Endothelial cell (in vitro differentiated cells): Measurements from ENCODE around the gene SEMA4B. TPM values are rescaled to one million over a fixed set of nuclear protein-coding genes. Genes with fewer than 3 reads are reported as not detected.
A peak's percentile ranks its signal among the peaks of the same experiment; 100 is the strongest.
"Not testable (repeated sequence)": the region's sequence is repeated elsewhere in the genome, so short reads cannot be mapped to it uniquely, and the experiment has no call there.

Source experiments
- DNase-seq: peaks from one replicate; pipeline ENCODE4 v3.0.0; 2021; ENCODE audit warnings: low spot score
- H3K27ac Mint-ChIP-seq: one replicate; pipeline ENCODE4 v1.8.0; 2021; ENCODE audit warnings: mixed read lengths, inconsistent platforms; ENCODE audit not compliant: unreplicated experiment
- H3K27me3 Mint-ChIP-seq: one replicate; pipeline ENCODE4 v1.8.0; 2021; ENCODE audit warnings: mild to moderate bottlenecking, moderate library complexity, mixed read lengths, inconsistent platforms; ENCODE audit not compliant: unreplicated experiment
- H3K36me3 Mint-ChIP-seq: one replicate; pipeline ENCODE4 v1.8.0; 2021; ENCODE audit warnings: mild to moderate bottlenecking, low read depth, mixed read lengths, inconsistent platforms; ENCODE audit not compliant: unreplicated experiment
- H3K4me1 Mint-ChIP-seq: one replicate; pipeline ENCODE4 v1.8.0; 2021; ENCODE audit warnings: mild to moderate bottlenecking, mixed read lengths, inconsistent platforms; ENCODE audit not compliant: unreplicated experiment
- H3K4me3 Mint-ChIP-seq: one replicate; pipeline ENCODE4 v1.8.0; 2021; ENCODE audit warnings: mild to moderate bottlenecking, mixed read lengths, inconsistent platforms; ENCODE audit not compliant: unreplicated experiment
- H3K9me3 Mint-ChIP-seq: one replicate; pipeline ENCODE4 v1.8.0; 2021; ENCODE audit warnings: mixed read lengths, inconsistent platforms; ENCODE audit not compliant: unreplicated experiment
- CTCF ChIP-seq: fragments of 200-600 bp; sonication (generic); IDR thresholded peaks from one replicate; pipeline ENCODE4 v1.5.0; 2021; ENCODE audit warnings: antibody characterized with exemption; ENCODE audit not compliant: unreplicated experiment
- total RNA-seq: library from RNA; stranded (reverse); fragmentation: NEBNext Ultra II Directional; extraction: Animal tissue kit (Norgen Biotek cat#: 25700); gene quantifications from one replicate; pipeline ENCODE4 v1.2.1, GENCODE V29; 2021; ENCODE audit not compliant: unreplicated experiment

SEMA4B gene
- total RNA-seq, 1 donor from 2014 or later: 11.2 TPM

- TF ChIP-seq CTCF: no peak
- Mint-ChIP-seq H3K36me3 (no peaks in the 10 kb centered on the region), H3K9me3 (no peaks in the 10 kb centered on the region), H3K27me3 (peaks cover 3% of the 10 kb centered on the region), H3K4me1 (peaks cover 17% of the 10 kb centered on the region), H3K4me3 (peak overlapping the region; percentile 63), H3K27ac (no peak overlapping the region)
- no peak for DNase-seq
Observed at GRCh38 chr15:90257776-90258175, 56.6 kb downstream of the SEMA4B start.

DNA sequence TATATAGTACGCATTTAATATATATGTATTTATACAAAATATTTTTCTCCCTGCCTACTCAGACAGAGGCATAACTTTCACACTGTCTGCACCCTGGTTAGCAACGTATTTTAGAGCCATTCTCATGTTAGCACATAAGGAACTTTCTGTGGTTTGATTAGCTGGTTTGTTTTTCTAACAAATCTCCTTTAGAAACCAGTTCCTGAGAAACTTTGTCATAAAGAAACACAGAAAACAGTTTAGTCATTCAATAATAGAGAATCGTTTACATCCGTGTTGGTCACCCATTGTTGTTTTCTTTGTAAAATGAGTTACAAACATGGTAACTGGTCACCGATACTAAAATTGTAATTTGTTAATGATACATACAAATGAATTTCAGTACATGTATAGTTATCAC lies 58.4 kb downstream of the SEMA4B start:
- Mint-ChIP-seq H3K36me3 (no peaks in the 10 kb centered on the region), H3K9me3 (no peaks in the 10 kb centered on the region), H3K4me1 (peaks cover 23% of the 10 kb centered on the region), H3K27ac (no peak overlapping the region), H3K27me3 (peaks cover 5% of the 10 kb centered on the region), H3K4me3 (no peak overlapping the region)
- DNase-seq: no peak
- TF ChIP-seq CTCF: no peak

GRCh38 chr15:90260731-90261130 lies 59.6 kb downstream of the SEMA4B start:
- peaks cover 21% of the 10 kb centered on the region for H3K4me1 Mint-ChIP-seq
- not testable (repeated sequence) for H3K9me3 Mint-ChIP-seq, H3K27me3 Mint-ChIP-seq, H3K36me3 Mint-ChIP-seq, DNase-seq, H3K4me3 Mint-ChIP-seq, H3K27ac Mint-ChIP-seq

DNA sequence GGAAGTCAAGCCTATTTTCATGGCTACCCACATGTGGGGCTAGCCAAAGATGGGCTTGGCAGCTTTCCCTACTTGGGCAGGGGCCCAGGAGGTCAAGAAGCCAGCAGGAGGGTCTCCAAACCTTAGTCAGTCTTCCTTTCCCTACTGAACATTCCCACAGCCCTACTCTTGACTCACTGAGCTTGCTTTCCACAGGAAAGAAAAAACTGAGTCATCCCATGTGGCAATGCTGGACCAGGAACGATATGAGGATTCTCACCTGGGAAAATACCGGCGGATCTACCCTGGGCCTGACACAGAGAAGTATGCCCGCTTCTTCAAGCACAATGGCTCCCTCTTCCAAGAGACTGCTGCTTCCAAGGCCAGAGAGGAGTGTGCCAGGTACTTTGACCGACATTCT lies 60.7 kb downstream of the SEMA4B start:
- H3K36me3 Mint-ChIP-seq: peaks cover 4% of the 10 kb centered on the region
- no peak overlapping the region for H3K27ac Mint-ChIP-seq
- TF ChIP-seq CTCF: no peak
- H3K27me3 Mint-ChIP-seq: peaks cover 12% of the 10 kb centered on the region
- H3K4me1 Mint-ChIP-seq: peaks cover 22% of the 10 kb centered on the region
- no peak for DNase-seq
- H3K4me3 Mint-ChIP-seq: no peak overlapping the region
- no peaks in the 10 kb centered on the region for H3K9me3 Mint-ChIP-seq

- Mint-ChIP-seq H3K36me3 (peaks cover 4% of the 10 kb centered on the region), H3K4me3 (no peak overlapping the region), H3K27ac (no peak overlapping the region), H3K4me1 (peaks cover 27% of the 10 kb centered on the region), H3K9me3 (no peaks in the 10 kb centered on the region), H3K27me3 (peaks cover 12% of the 10 kb centered on the region)
- no peak for DNase-seq
- no peak for TF ChIP-seq CTCF
Observed at GRCh38 chr15:90262426-90262825, 61.3 kb downstream of the SEMA4B start.

GRCh38 chr15:90264671-90265070 lies 63.5 kb downstream of the SEMA4B start:
- H3K36me3 Mint-ChIP-seq: peaks cover 4% of the 10 kb centered on the region
- no peaks in the 10 kb centered on the region for H3K9me3 Mint-ChIP-seq
- H3K27me3 Mint-ChIP-seq: peaks cover 12% of the 10 kb centered on the region
- DNase-seq: no peak
- H3K4me3 Mint-ChIP-seq: peak overlapping the region; percentile 96
- H3K4me1 Mint-ChIP-seq: peaks cover 40% of the 10 kb centered on the region
- TF ChIP-seq CTCF: no peak
- H3K27ac Mint-ChIP-seq: peak overlapping the region; percentile 94
